SJCRH30 (cell line): Measurements from ENCODE around the gene HSPB7. TPM values are rescaled to one million over a fixed set of nuclear protein-coding genes. Genes with fewer than 3 reads are reported as not detected.
"Not testable (repeated sequence)": the region's sequence is repeated elsewhere in the genome, so short reads cannot be mapped to it uniquely, and the experiment has no call there.

Source experiments
- DNase-seq, 2 experiments: peaks; one replicate each; pipeline ENCODE4 v3.0.0-alpha.2; 2015 to 2020
- H3K27ac ChIP-seq: fragments of 250-450 bp; sonication (Bioruptor Pico); 2 replicates; pipeline ENCODE4 v1.5.1; 2020; ENCODE audit warnings: mild to moderate bottlenecking, moderate library complexity
- H3K27me3 ChIP-seq: fragments of 250-450 bp; sonication (Bioruptor Pico); 2 replicates; pipeline ENCODE4 v1.5.1; 2020; ENCODE audit warnings: mild to moderate bottlenecking, moderate library complexity
- H3K36me3 ChIP-seq: fragments of 250-450 bp; sonication (Bioruptor Pico); 2 replicates; pipeline ENCODE4 v1.5.1; 2020; ENCODE audit warnings: mild to moderate bottlenecking, moderate library complexity
- H3K4me1 ChIP-seq: fragments of 250-450 bp; sonication (Bioruptor Pico); 2 replicates; pipeline ENCODE4 v1.5.1; 2020; ENCODE audit warnings: mild to moderate bottlenecking, moderate library complexity
- H3K4me3 ChIP-seq: fragments of 250-450 bp; sonication (Bioruptor Pico); 2 replicates; pipeline ENCODE4 v1.5.1; 2020; ENCODE audit warnings: mild to moderate bottlenecking, moderate library complexity
- H3K9me3 ChIP-seq: fragments of 250-450 bp; sonication (Bioruptor Pico); replicated peaks from 2 replicates; pipeline ENCODE4 v1.5.1; 2020; ENCODE audit warnings: mild to moderate bottlenecking, moderate library complexity
- total RNA-seq: library from RNA; depleted of rRNA; stranded (reverse); fragments of >200 nt; shearing (Covaris generic); gene quantifications from 2 replicates; pipeline ENCODE4 v1.2.3, GENCODE V29; 2014

The HSPB7 gene
- total RNA-seq, 1 experiment from 2014 or later: 81.4 TPM

DNA sequence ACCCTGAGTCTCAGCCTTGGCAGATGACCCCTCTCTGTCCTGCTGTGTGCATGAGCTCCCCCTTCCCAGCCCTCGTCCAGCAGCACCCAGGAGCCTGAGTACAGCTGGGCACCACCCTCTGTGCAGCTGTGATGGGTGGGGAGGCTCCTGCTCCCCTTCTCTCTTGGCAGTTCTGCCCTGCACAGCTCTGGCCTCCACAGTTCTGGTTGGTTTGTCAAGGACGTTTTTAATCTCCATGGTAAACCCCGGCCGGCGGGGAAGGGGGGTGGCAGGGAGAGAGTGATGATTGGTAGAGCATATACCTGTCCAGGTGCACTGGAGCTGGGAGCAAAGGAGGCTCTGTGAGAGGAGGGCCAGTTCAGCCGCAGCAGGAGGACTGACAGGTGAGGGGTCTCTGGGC lies 3.8 kb upstream of the HSPB7 start, which contains the start of gene CLCNKA:
Gene CLCNKA, plus strand, starts transcription at position 356 of the 400 bp plus-strand sequence. CDS start 584 bp downstream, outside the sequence.
- peaks cover 26% of the 10 kb centered on the region for H3K4me1 ChIP-seq
- H3K27ac ChIP-seq: no peak within 1 kb of the TSS
- no peak within 1 kb of the TSS for H3K4me3 ChIP-seq
- no peaks in the 10 kb centered on the region for H3K9me3 ChIP-seq
- DNase-seq: no peak
- H3K36me3 ChIP-seq: no peaks in the 10 kb centered on the region
- H3K27me3 ChIP-seq: 0 out of 2 replicates have a peak, but pooled peaks cover 7% of the 10 kb centered on the region

- H3K4me3 ChIP-seq, H3K9me3 ChIP-seq, H3K27ac ChIP-seq, H3K36me3 ChIP-seq, DNase-seq, H3K27me3 ChIP-seq: not testable (repeated sequence)
- peaks cover 34% of the 10 kb centered on the region for H3K4me1 ChIP-seq
Measured at GRCh38 chr1:16020878-16021277, 3.0 kb upstream of the HSPB7 start.

DNA sequence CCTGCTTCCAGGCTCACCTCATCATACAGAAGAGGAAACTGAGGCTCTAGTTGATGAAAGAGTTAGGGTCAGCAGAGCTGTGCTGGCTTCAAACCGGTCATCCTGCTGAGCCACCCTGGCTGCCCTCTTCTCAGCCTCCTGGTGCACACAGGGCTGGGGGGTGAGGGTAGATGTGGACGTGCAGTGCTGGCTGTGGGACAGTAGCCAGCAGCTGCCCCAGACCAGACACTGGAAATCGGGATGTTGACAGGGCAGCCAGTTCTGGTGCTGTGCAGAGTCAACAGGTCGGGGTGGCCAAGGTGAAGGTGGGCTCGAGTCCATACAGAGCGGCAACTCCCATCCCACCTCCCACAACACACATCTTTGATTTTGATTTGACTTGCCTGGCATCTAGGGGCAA lies 2.5 kb upstream of the HSPB7 start:
- H3K9me3 ChIP-seq: no peaks in the 10 kb centered on the region
- no peaks in the 10 kb centered on the region for H3K36me3 ChIP-seq
- H3K4me1 ChIP-seq: peaks cover 40% of the 10 kb centered on the region
- no peak overlapping the region for H3K27ac ChIP-seq
- H3K4me3 ChIP-seq: no peak overlapping the region
- DNase-seq: no peak
- 0 out of 2 replicates have a peak, but pooled peaks cover 6% of the 10 kb centered on the region for H3K27me3 ChIP-seq

DNA sequence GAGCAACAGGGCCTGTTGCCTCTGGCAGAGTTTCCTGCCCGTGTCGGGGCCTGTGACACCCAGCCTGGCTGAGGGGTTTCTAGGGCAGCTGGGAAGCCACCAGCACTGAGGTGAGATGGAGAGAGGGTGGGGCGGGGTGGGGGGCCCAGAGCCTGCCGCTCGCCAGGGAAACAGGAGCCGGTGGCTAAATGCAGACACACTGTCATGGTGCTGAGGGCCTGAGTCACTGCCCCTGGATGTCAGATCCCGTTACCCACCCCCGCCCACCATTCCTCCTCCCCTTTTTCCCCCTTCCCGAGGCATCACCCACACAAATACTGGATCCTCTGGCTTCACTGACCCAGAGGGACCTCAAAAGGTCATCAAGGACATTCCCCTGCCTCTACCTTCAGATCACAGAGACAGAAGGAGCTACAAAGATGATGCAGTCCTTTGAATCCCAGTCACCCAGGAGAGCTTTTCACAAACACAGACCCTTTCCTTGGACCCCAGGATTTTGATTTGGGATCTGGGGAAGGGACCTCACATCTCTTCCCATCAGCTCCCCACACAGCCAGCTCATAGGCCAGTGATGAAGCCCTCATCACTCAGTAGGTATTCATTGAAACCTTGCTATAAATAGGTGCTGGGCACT lies 1.9 kb upstream of the HSPB7 start:
- DNase-seq: peak; percentile 66 to 74

DNA sequence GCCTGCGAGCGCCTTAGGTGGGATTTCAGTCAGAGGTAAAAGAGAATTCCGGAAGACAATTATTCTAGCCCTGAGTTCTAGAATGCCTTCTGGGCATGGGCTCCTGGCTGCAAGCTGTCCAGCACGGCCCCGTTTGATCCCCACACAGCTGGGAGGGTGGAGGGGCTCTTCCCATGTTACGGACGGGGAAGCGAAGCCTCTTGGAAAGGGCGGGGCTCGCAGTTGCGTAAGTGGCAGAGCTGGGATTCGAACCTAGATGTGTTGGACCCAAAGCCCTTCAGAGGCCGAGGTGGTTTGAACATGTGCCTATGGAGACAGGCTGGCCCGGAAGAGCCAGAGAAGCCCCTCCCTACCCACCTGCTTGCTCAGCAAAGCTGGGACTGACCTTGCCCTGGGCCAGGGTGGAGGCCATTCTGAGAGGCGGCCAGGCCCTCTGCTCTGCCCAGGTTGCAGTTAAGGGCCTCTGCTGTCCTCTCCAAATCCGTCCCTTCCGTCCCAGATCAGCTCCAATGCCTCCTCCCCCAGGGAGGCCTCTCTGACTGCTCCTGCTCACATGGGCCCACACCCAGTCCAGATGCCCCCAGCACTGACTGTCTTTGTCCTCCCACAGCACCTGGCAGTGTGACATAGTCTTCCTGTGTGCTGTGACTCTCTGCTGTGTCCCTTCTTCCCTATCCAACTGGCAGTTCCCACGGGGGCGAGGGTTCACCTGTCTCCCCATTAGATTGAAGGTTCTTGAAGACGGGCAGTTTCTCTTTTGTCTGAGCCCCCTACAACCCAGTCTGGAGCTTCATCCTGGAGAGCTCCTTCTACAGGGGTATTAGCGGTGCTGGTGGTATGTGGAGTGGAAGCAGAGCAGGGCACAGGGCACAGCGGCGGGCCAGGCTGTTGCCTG lies 1.2 kb upstream of the HSPB7 start:
- Histone ChIP-seq H3K27me3 (no peaks in the 10 kb centered on the region), H3K4me1 (peaks cover 53% of the 10 kb centered on the region), H3K9me3 (no peaks in the 10 kb centered on the region), H3K4me3 (peak overlapping the region; percentile 53), H3K27ac (peak overlapping the region; percentile 77), H3K36me3 (no peaks in the 10 kb centered on the region)
- DNase-seq: peak; percentile 48 to 61

More for the DNA sequence above, 1.9 kb upstream of the HSPB7 start:
- Histone ChIP-seq H3K27me3 (0 out of 2 replicates have a peak, but pooled peaks cover under 1% of the 10 kb centered on the region), H3K4me3 (no peak overlapping the region), H3K27ac (peak overlapping the region; percentile 77; the same call in 1 of the 2 replicates), H3K36me3 (no peaks in the 10 kb centered on the region), H3K4me1 (peaks cover 45% of the 10 kb centered on the region), H3K9me3 (no peaks in the 10 kb centered on the region)

GRCh38 chr1:16018308-16018707 lies 465 bp upstream of the HSPB7 start:
- H3K4me1 ChIP-seq: peaks cover 55% of the 10 kb centered on the region
- peak overlapping the region; percentile 77 for H3K27ac ChIP-seq
- no peaks in the 10 kb centered on the region for H3K9me3 ChIP-seq
- H3K36me3 ChIP-seq: no peaks in the 10 kb centered on the region
- peak overlapping the region; percentile 53 for H3K4me3 ChIP-seq
- no peaks in the 10 kb centered on the region for H3K27me3 ChIP-seq
- peak; percentile 65 to 71 for DNase-seq

- no peaks in the 10 kb centered on the region for H3K36me3 ChIP-seq
- peak overlapping the region; percentile 77 for H3K27ac ChIP-seq
- H3K27me3 ChIP-seq: no peaks in the 10 kb centered on the region
- H3K9me3 ChIP-seq: no peaks in the 10 kb centered on the region
- peaks cover 55% of the 10 kb centered on the region for H3K4me1 ChIP-seq
- no peak for DNase-seq
- H3K4me3 ChIP-seq: peak overlapping the region; percentile 53
Measured at GRCh38 chr1:16017076-16017460, 775 bp downstream of the HSPB7 start.

GRCh38 chr1:16015960-16016901 lies 1.6 kb downstream of the HSPB7 start:
- H3K4me3 ChIP-seq: peak overlapping the region; percentile 53
- peaks cover 55% of the 10 kb centered on the region for H3K4me1 ChIP-seq
- H3K36me3 ChIP-seq: no peaks in the 10 kb centered on the region
- H3K27me3 ChIP-seq: no peaks in the 10 kb centered on the region
- no peaks in the 10 kb centered on the region for H3K9me3 ChIP-seq
- peak; percentile 81 to 83 for DNase-seq
- peak overlapping the region; percentile 77 for H3K27ac ChIP-seq

GRCh38 chr1:16015491-16015890 lies 2.4 kb downstream of the HSPB7 start:
- no peaks in the 10 kb centered on the region for H3K36me3 ChIP-seq
- no peaks in the 10 kb centered on the region for H3K27me3 ChIP-seq
- no peak overlapping the region for H3K4me3 ChIP-seq
- H3K9me3 ChIP-seq: no peaks in the 10 kb centered on the region
- H3K4me1 ChIP-seq: peaks cover 55% of the 10 kb centered on the region
- no peak for DNase-seq
- H3K27ac ChIP-seq: peak overlapping the region; percentile 77

GRCh38 chr1:16014509-16015482 lies 3.0 kb downstream of the HSPB7 start:
- Histone ChIP-seq H3K36me3 (no peaks in the 10 kb centered on the region), H3K27me3 (no peaks in the 10 kb centered on the region)

GRCh38 chr1:16013908-16014258 lies 4.0 kb downstream of the HSPB7 start:
- H3K36me3 ChIP-seq: no peaks in the 10 kb centered on the region
- H3K9me3 ChIP-seq: no peaks in the 10 kb centered on the region
- H3K27ac ChIP-seq: peak overlapping the region; percentile 77
- no peak for DNase-seq
- peaks cover 42% of the 10 kb centered on the region for H3K4me1 ChIP-seq
- H3K4me3 ChIP-seq: no peak overlapping the region
- no peaks in the 10 kb centered on the region for H3K27me3 ChIP-seq

More at GRCh38 chr1:16014509-16015482, 3.0 kb downstream of the HSPB7 start:
- Histone ChIP-seq H3K27ac (peak overlapping the region; percentile 77), H3K4me3 (no peak overlapping the region), H3K9me3 (no peaks in the 10 kb centered on the region), H3K4me1 (peaks cover 50% of the 10 kb centered on the region)
- DNase-seq: peak; percentile 71 to 82

- Histone ChIP-seq H3K27ac (no peak overlapping the region), H3K27me3 (no peaks in the 10 kb centered on the region), H3K4me3 (no peak overlapping the region), H3K4me1 (peaks cover 37% of the 10 kb centered on the region), H3K9me3 (no peaks in the 10 kb centered on the region), H3K36me3 (no peaks in the 10 kb centered on the region)
- DNase-seq: no peak
Measured at GRCh38 chr1:16013220-16013907, 4.5 kb downstream of the HSPB7 start.

- H3K27ac ChIP-seq: no peak overlapping the region
- H3K4me3 ChIP-seq: no peak overlapping the region
- no peak for DNase-seq
- H3K9me3 ChIP-seq: no peaks in the 10 kb centered on the region
- no peaks in the 10 kb centered on the region for H3K27me3 ChIP-seq
- no peaks in the 10 kb centered on the region for H3K36me3 ChIP-seq
- peaks cover 35% of the 10 kb centered on the region for H3K4me1 ChIP-seq
Measured at GRCh38 chr1:16012590-16013219, 5.1 kb downstream of the HSPB7 start.
